B cell (primary cell): ENCODE measurements around the gene CUTA.

Source experiments
- EZH2 ChIP-seq: IDR thresholded peaks from 2 replicates; pipeline ENCODE4 v1.6.1; 2012; ENCODE audit warnings: borderline replicate concordance, low read depth, mild to moderate bottlenecking, moderate library complexity, low read length; ENCODE audit not compliant: insufficient read depth, poor library complexity, severe bottlenecking
- TF ChIP-seq, protein P1 (sequence below): fragments of 200-600 bp; IDR thresholded peaks from one replicate; pipeline ENCODE4 v1.8.0; 2022; ENCODE audit warnings: antibody characterized with exemption, mild to moderate bottlenecking

DNA sequence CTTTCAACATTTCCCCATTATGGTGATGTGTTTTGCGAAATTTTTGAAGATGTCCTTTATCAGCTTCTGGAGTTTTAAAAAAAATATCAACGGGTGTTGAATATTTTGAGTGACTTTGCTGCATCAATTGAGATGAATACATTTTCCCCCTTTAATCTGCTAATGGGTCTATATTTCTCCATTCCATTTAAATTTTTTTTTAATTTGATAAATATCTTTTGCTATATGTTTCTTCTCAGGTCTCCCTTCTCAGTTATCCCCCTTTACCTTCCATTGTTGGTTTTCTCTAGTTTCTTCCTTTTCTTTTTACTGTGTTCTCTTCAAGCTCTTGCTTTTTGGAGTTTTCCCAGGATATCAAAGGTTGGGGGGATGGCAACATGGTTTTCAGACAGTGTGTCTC is 27.7 kb downstream of the CUTA start:
- TF ChIP-seq, protein P1, sequence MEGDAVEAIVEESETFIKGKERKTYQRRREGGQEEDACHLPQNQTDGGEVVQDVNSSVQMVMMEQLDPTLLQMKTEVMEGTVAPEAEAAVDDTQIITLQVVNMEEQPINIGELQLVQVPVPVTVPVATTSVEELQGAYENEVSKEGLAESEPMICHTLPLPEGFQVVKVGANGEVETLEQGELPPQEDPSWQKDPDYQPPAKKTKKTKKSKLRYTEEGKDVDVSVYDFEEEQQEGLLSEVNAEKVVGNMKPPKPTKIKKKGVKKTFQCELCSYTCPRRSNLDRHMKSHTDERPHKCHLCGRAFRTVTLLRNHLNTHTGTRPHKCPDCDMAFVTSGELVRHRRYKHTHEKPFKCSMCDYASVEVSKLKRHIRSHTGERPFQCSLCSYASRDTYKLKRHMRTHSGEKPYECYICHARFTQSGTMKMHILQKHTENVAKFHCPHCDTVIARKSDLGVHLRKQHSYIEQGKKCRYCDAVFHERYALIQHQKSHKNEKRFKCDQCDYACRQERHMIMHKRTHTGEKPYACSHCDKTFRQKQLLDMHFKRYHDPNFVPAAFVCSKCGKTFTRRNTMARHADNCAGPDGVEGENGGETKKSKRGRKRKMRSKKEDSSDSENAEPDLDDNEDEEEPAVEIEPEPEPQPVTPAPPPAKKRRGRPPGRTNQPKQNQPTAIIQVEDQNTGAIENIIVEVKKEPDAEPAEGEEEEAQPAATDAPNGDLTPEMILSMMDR: no peak
- TF ChIP-seq EZH2: no peak
